ENCODE measurements around the gene ELP4. TPM values are rescaled to one million over a fixed set of nuclear protein-coding genes. Genes with fewer than 3 reads are reported as not detected.

ELP4 gene
- total and polyA plus RNA-seq, 12 donors, result 9.8 to 19.5 (median 15.9) TPM

DNA sequence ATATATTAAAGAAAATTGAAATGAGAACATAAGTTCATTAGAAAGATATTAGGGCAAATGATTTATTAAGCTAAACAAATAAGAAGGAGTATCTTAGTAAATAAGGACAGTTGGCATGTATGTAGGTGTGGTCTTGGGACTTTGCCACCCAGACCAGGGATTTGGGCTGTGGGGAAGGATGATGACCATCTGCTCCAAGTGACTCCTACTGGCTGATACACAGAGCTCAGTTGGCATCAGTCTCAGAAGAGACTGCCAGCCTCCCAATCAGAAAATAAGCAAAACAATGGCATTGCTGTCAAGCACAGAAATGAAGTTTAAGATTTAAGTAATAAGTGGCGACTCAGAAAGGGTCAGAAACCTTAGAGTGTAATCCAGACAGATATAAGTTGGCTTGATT lies 252.1 kb downstream of the ELP4 start:
- DNase-seq (no peak), ATAC-seq (no peak)
- intact Hi-C loops (cut with DNase I), result no loop called here
- no peak overlapping the region for H3K4me3 ChIP-seq
- WGBS, 2 donors, result 97% methylated on average over 1 of the region's 1 CpG
- peaks cover 0 to 8% (median 0%) of the 10 kb centered on the region in 7 donors for H3K27me3 ChIP-seq
- H3K4me1 ChIP-seq, result peaks cover 0 to 15% (median 7%) of the 10 kb centered on the region in 9 donors
- no peak overlapping the region for H3K27ac ChIP-seq
- TF ChIP-seq, protein P1, sequence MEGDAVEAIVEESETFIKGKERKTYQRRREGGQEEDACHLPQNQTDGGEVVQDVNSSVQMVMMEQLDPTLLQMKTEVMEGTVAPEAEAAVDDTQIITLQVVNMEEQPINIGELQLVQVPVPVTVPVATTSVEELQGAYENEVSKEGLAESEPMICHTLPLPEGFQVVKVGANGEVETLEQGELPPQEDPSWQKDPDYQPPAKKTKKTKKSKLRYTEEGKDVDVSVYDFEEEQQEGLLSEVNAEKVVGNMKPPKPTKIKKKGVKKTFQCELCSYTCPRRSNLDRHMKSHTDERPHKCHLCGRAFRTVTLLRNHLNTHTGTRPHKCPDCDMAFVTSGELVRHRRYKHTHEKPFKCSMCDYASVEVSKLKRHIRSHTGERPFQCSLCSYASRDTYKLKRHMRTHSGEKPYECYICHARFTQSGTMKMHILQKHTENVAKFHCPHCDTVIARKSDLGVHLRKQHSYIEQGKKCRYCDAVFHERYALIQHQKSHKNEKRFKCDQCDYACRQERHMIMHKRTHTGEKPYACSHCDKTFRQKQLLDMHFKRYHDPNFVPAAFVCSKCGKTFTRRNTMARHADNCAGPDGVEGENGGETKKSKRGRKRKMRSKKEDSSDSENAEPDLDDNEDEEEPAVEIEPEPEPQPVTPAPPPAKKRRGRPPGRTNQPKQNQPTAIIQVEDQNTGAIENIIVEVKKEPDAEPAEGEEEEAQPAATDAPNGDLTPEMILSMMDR (IDR thresholded peaks at IDR 0.05), result no peak
- H3K36me3 ChIP-seq, result no peaks in the 10 kb centered on the region
- H3K9me3 ChIP-seq, result no peaks in the 10 kb centered on the region

DNA sequence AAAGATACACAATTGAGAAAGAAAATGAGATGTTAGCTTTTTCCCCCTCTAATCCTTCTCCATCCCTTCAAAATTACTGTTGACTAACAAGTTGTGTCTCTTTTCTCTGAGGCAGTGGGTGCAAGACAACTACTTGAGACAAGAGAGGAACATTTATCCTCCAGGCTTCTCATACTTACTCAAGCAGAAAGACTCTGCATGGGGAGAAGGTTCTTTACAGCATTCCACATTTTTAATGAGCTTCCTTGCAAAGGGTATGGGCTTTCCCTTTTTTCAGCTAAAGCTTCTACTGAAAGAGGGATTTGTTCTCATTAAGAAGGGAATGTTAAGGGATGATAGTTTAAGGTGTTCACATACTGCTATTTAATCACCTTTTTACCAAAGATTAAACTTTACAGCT lies 253.7 kb downstream of the ELP4 start:
- no peaks in the 10 kb centered on the region for H3K36me3 ChIP-seq
- peaks cover 0 to 8% (median 0%) of the 10 kb centered on the region in 7 donors for H3K27me3 ChIP-seq
- no peak for DNase-seq
- no peak overlapping the region for H3K27ac ChIP-seq
- no peaks in the 10 kb centered on the region for H3K4me1 ChIP-seq
- ATAC-seq, result no peak
- intact Hi-C loops (cut with DNase I), result no loop called here
- no peaks in the 10 kb centered on the region for H3K9me3 ChIP-seq
- no peak overlapping the region for H3K4me3 ChIP-seq
- TF ChIP-seq, protein P1 (IDR thresholded peaks at IDR 0.05), result no peak

GRCh38 chr11:31764261-31764660 lies 254.7 kb downstream of the ELP4 start:
- intact Hi-C loops (cut with DNase I), result no loop called here
- Histone ChIP-seq H3K36me3 (no peaks in the 10 kb centered on the region), H3K27ac (no peak overlapping the region), H3K4me1 (no peaks in the 10 kb centered on the region), H3K27me3 (peaks cover 0 to 8% (median 0%) of the 10 kb centered on the region in 7 donors), H3K9me3 (no peaks in the 10 kb centered on the region), H3K4me3 (no peak overlapping the region)
- no peak for ATAC-seq
- TF ChIP-seq, protein P1 (IDR thresholded peaks at IDR 0.05), result no peak
- WGBS, 2 donors, result 93 to 95% methylated on average over 5 of the region's 5 CpGs
- no peak for DNase-seq

- ATAC-seq (no peak), DNase-seq (no peak)
- TF ChIP-seq, protein P1 (IDR thresholded peaks at IDR 0.05), result no peak
- Histone ChIP-seq H3K4me1 (no peaks in the 10 kb centered on the region), H3K9me3 (no peaks in the 10 kb centered on the region), H3K27ac (no peak overlapping the region), H3K27me3 (peaks cover 0 to 8% (median 0%) of the 10 kb centered on the region in 7 donors), H3K4me3 (no peak overlapping the region), H3K36me3 (no peaks in the 10 kb centered on the region)
- intact Hi-C loops (cut with DNase I), result no loop called here
- 83 to 86% methylated on average over 5 of the region's 5 CpGs for WGBS, 2 donors
Measured at GRCh38 chr11:31764766-31765165, 255.2 kb downstream of the ELP4 start.
